SH-SY5Y (cell line): ENCODE results near the gene SNCAIP.

Experiments
- GATA2 ChIP-seq: IDR thresholded peaks from 2 replicates; pipeline ENCODE4 v1.6.1; 2011; ENCODE audit warnings: mild to moderate bottlenecking, low read depth, low read length
- GATA3 ChIP-seq: IDR thresholded peaks from 2 replicates; pipeline ENCODE4 v1.6.1; 2011; ENCODE audit warnings: low read depth, mild to moderate bottlenecking, low read length, moderate library complexity

DNA sequence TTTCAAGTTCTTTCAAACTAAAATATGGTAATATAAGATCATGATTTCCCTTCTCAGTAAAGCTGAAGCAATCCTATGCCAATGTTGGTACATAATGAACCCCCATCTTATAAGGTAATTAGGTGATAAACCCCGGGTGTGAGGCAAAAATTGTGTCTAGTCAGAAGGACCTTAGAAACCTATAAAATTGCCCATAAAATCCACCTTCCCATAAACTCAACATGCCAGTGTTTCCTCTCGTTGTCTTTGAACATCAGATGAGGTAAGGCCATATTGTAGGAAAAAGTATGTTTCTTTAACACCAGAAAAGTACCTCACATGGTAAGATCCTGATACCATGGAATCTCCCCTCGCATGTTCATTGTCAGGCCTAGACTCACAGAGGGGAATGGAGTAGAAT, 43.3 kb downstream of the SNCAIP start:
- TF ChIP-seq GATA2 (no peak), GATA3 (no peak)
